ENCODE results near the gene LIN37. TPM values are rescaled to one million over a fixed set of nuclear protein-coding genes. Genes with fewer than 3 reads are reported as not detected.
A peak's percentile ranks its signal among the peaks of the same experiment; 100 is the strongest.

Gene LIN37
- total and polyA plus RNA-seq, 9 of the 15 experiments (the other 6 are each of a cell fraction or from before 2014, with no cell fraction given) = 1.2 to 12.5 (median 8.6) TPM

- TF ChIP-seq SNAPC5 (CRISPR knock-in tag; IDR thresholded peaks at IDR 0.05) (no peak), HNRNPH1 (optimal IDR thresholded peaks at IDR 0.05; ENCODE audit: low read depth, low read length) (no peak), ZNF354B (CRISPR knock-in tag; IDR thresholded peaks at IDR 0.05) (no peak), TCF3 (CRISPR knock-in tag; IDR thresholded peaks at IDR 0.05) (no peak), NELFE (IDR thresholded peaks at IDR 0.05; ENCODE audit: insufficient read depth, insufficient read length) (no peak), REST (IDR thresholded peaks at IDR 0.05; ENCODE audit: borderline replicate concordance) (no peak), REST (CRISPR knock-in tag; IDR thresholded peaks at IDR 0.05; ENCODE audit: low read depth) (no peak), ZNF766 (CRISPR knock-in tag; conservative IDR thresholded peaks at IDR 0.05) (no peak), NUFIP1 (IDR thresholded peaks at IDR 0.05; ENCODE audit: partially characterized antibody) (no peak), PKNOX1 (IDR thresholded peaks at IDR 0.05) (no peak), ZBTB11 (CRISPR knock-in tag; IDR thresholded peaks at IDR 0.05) (no peak; a peak in 2 of 6 replicates), GABPB1 (CRISPR knock-in tag; IDR thresholded peaks at IDR 0.05) (peak; percentile 98), TCF15 (CRISPR knock-in tag; IDR thresholded peaks at IDR 0.05) (no peak), GABPA (tag; conservative IDR thresholded peaks at IDR 0.05; ENCODE audit: low read depth) (peak; percentile 98)
Measured at GRCh38 chr19:35745328-35746086, 2.9 kb upstream of the LIN37 start, which contains the start of the genes PSENEN and U2AF1L4 (continued).

All from K562 (cell line).